ENCODE data around the gene ARL16. TPM values are rescaled to one million over a fixed set of nuclear protein-coding genes. Genes with fewer than 3 reads are reported as not detected.

The ARL16 gene
- polyA plus RNA-seq, 4 donors = 36.9 to 49.1 (median 45.4) TPM

GRCh38 chr17:81673561-81674258 is 9.9 kb downstream of the ARL16 start:
- DNase-seq (ENCODE audit: low read depth in 4 of 4, low spot score in 3 of 4) = no peak

- DNase-seq (ENCODE audit: low read depth in 4 of 4, low spot score in 3 of 4) = no peak
Observed at GRCh38 chr17:81672954-81673353, 10.6 kb downstream of the ARL16 start.

GRCh38 chr17:81672504-81672903 is 11.1 kb downstream of the ARL16 start:
- no peak for DNase-seq (ENCODE audit: low read depth in 4 of 4, low spot score in 3 of 4)

DNA sequence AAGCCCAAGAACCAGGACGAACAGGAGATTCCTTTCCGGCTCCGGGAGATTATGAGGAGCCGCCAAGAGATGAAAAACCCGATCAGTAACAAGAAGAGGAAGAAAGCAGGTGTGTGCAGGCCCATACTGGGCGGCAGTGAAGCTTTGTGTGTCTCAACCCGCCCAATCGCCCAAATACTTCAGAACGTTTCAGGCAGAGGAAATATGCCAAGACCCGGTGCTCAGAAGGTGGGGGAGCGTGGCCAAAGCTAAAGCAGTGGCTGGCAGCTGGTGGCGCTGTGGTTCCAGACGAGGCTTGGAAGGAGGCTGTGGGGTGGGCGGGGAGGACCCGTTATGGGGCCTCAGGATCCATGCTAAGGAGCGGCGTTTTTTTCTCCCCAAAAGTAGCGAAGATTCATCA is 15.8 kb downstream of the ARL16 start:
- no peak for DNase-seq (ENCODE audit: low read depth in 4 of 4, low spot score in 3 of 4)

DNA sequence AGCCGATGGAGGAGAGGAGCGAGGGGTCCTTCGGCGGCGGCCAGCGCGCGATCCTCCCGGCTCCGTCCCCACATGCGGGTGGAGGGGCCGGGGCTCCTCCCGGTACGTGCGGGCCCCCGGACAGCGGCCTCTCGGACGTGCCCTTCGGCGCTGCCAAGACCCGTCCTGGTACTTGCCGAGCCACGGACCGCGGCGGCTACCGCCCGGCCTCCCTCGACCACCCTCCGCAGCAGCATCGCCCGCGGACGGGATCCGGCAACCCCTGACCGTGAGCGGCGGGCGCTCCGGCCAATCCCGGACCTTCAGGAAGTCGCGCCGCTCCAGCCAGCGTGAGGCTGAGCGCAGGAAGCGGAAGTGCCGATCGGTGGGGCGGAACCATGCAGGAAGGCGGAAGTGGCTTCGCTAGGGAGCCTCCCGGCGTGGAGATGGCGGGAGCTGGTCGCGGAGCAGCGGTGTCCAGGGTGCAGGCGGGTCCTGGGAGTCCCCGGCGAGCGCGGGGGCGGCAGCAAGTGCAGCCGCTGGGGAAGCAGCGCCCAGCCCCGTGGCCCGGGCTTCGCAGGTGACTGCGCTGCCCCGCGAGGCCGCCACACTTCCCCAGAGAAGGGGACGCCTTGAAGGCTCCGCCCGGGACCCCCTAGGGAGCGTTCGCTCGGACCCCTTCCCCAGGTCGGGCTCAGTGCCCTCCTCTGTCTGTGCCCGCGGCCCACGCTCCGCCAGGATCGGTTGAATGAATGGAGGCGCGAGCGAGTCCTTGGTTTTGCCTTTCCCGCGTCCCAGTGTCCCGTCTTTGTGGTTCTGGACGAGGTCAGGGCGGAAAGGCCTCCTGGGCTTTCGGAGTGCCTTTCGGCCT is 17.0 kb downstream of the ARL16 start, which contains the start of the genes CCDC137 and OXLD1:
Gene CCDC137, plus strand, starts transcription at position 396 of the 850 bp plus-strand sequence. Its CDS starts 30 bp downstream, at position 426.
Gene OXLD1, minus strand, starts transcription at position 264 of the 850 bp plus-strand sequence. Its CDS starts 28 bp downstream, at position 236.
- peak; percentile 89 to 92 (median 91) for DNase-seq (ENCODE audit: low read depth in 4 of 4, low spot score in 3 of 4)

GRCh38 chr17:81666092-81666341 is 17.6 kb downstream of the ARL16 start:
- DNase-seq (ENCODE audit: low read depth in 4 of 4, low spot score in 3 of 4) = no peak

GRCh38 chr17:81665205-81666091 is 18.1 kb downstream of the ARL16 start:
- no peak for DNase-seq (ENCODE audit: low read depth in 4 of 4, low spot score in 3 of 4)

DNA sequence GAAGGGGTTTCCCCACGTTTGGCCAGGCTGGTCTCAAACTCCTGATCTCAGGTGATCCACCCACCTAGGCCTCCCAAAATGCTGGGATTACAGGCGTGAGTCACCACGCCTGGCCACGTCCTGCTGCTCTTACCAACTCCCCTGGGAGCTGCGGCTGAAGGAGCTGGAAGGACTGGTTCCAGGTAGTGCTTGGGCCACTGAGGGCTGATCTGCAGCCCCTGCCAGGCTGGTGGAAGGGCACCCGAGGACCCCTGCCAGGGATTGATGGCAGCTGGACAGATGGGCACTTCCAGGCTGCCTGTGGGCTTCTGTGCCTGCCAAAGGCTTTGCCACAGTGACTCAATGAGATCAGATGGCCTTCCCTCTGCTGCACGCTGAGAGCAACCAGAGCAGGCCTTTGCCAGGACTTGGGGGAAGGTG is 19.5 kb downstream of the ARL16 start:
- DNase-seq (ENCODE audit: low read depth in 4 of 4, low spot score in 3 of 4) = no peak

DNA sequence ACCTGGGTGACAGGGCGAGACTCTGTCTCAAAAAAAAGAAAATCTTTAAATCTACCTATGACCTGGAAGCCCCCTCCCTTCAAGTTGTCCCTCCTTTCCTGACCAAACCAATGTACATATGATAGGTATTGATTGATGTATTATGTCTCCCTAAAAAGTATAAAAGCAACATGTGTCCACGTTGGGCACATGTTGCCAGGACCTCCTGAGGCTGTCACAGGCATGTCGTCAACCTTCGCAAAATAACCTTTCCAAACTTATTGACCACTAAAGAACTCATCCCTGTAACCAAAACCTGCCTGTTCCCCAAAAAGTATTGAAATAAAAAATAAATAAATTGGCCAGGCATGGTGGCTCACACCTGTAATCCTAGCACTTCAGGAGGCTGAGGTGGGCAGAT is 21.6 kb downstream of the ARL16 start:
- DNase-seq (ENCODE audit: low read depth in 4 of 4, low spot score in 3 of 4) = no peak

- no peak for DNase-seq (ENCODE audit: low read depth in 4 of 4, low spot score in 3 of 4)
Observed at GRCh38 chr17:81660441-81660840, 23.2 kb downstream of the ARL16 start.

GRCh38 chr17:81659038-81659437 is 24.6 kb downstream of the ARL16 start:
- DNase-seq (ENCODE audit: low read depth in 4 of 4, low spot score in 3 of 4) = no peak

GRCh38 chr17:81656835-81657234 is 26.8 kb downstream of the ARL16 start:
- no peak for DNase-seq (ENCODE audit: low read depth in 4 of 4, low spot score in 3 of 4)

- no peak for DNase-seq (ENCODE audit: low read depth in 4 of 4, low spot score in 3 of 4)
Observed at GRCh38 chr17:81656118-81656743, 27.4 kb downstream of the ARL16 start, which contains the start of gene PDE6G. Gene PDE6G (minus strand): TSS chr17:81656542. CDS start chr17:81653305, 3,237 bp downstream.

DNA sequence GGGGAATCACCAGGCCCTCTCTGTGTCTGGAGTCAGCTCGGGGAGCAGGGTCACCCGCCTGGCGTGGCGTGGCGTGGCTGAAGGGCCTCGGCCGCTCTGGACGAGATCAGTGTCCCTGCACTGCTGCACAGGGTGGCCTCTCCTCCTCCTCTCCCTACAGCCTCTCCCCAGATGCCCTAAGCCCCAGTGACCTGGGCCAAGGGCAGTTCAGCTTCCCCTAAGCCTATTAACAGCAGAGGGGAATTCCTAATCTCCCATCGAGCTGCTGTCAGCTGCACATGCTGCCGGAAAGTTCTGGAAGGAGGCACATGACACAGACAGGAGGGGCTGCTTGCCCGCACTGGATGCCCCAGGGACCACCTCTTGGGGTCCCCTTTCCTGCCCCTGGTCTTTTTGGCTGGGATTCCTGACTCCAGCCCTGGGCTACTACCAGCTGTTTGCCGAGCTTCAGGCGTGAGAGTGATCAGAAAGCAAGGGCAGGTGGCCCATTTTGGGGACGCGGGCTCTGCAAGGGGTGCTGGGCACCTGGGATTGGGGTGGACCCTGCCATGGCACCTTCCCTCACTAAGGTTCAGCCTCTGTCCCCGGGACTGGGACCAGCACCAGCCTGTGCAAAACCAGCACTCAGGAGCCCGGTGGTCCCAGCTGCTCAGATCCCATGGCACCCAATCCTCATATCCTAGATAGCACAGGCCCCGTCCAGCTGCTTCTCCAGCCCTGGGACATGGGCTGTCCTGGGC is 28.0 kb downstream of the ARL16 start:
- DNase-seq (ENCODE audit: low read depth in 4 of 4, low spot score in 3 of 4) = no peak

GRCh38 chr17:81652906-81653771 is 30.5 kb downstream of the ARL16 start:
- DNase-seq (ENCODE audit: low read depth in 4 of 4, low spot score in 3 of 4) = no peak

GRCh38 chr17:81651692-81652091 is 31.9 kb downstream of the ARL16 start:
- no peak for DNase-seq (ENCODE audit: low read depth in 4 of 4, low spot score in 3 of 4)

GRCh38 chr17:81650951-81651350 is 32.6 kb downstream of the ARL16 start:
- DNase-seq (ENCODE audit: low read depth in 4 of 4, low spot score in 3 of 4) = no peak

DNA sequence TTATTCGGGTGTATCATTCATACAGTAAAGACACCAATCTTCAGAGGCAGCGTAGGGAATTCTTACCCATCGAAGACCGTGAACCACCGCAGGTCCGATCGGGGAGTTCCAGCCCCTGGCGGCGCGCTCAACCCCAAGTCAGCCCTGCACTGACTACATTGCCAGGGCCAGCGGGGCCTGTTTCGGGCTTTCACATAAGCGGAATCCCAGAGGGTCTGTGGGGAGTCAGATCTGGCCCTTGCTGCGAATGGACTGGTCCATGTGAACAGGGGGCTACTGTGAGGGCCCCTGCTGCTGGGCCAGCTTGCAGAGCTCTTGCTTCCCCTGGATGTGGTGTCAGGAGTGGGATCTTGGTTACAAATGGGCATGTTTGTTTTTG is 34.9 kb downstream of the ARL16 start:
- no peak for DNase-seq (ENCODE audit: low read depth in 4 of 4, low spot score in 3 of 4)

Data from right renal pelvis (tissue), 4 donors.